A549 treated with CpdA at 1 μM for 4 hours (cell line): ENCODE data around the gene TTC7B. TPM values are rescaled to one million over a fixed set of nuclear protein-coding genes. Genes with fewer than 3 reads are reported as not detected.

Experiments
- total RNA-seq: library from RNA; stranded (reverse); fragments of 200-300 nt; extraction: Qiagen RNA extraction; gene quantifications from 5 replicates; pipeline ENCODE4 v1.2.3, GENCODE V29; 2022; ENCODE audit warnings: low read depth

Gene TTC7B, protein sequence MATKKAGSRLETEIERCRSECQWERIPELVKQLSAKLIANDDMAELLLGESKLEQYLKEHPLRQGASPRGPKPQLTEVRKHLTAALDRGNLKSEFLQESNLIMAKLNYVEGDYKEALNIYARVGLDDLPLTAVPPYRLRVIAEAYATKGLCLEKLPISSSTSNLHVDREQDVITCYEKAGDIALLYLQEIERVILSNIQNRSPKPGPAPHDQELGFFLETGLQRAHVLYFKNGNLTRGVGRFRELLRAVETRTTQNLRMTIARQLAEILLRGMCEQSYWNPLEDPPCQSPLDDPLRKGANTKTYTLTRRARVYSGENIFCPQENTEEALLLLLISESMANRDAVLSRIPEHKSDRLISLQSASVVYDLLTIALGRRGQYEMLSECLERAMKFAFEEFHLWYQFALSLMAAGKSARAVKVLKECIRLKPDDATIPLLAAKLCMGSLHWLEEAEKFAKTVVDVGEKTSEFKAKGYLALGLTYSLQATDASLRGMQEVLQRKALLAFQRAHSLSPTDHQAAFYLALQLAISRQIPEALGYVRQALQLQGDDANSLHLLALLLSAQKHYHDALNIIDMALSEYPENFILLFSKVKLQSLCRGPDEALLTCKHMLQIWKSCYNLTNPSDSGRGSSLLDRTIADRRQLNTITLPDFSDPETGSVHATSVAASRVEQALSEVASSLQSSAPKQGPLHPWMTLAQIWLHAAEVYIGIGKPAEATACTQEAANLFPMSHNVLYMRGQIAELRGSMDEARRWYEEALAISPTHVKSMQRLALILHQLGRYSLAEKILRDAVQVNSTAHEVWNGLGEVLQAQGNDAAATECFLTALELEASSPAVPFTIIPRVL
- 16.8 to 24.2 TPM (median 22.0 TPM) in 5 replicates for total RNA-seq

DNA sequence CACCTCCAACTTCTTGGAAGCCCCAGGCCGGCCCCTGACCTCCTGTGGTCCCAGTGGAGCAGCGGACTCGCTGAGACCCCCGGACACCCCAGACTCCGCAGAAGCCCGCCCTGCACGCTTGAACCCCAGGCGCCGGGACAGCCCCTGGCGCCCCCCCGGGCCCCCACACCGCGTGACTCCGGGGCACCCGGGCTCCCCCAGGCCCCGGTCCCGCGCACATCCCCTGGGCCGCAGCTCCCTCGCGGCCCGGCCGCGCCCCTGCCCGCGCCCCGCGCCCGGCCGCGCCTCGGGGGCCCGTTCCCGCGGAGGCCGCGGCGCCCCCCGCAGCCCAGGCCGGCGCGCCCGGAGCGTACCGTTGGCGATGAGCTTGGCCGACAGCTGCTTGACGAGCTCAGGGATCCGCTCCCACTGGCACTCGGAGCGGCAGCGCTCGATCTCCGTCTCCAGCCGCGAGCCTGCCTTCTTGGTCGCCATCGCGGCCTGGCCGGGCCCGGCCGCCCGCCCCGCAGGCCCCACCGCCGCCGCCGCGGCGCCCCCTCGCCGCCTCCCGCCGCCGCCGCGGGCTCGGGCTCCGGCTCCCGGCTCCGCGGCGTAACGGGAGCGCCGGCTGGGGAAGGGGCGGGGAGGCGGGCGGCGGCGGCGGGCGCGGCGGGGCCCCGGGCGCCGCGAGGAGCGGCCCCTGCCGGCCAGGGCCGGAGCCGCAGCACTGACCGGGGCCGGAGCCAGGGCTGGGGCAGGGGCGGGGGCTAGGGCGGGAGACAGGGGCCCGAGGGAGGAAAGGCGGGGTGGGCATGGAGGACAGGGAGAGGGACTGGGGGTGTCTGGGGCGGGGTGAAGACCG, at the start of gene TTC7B:
Gene TTC7B, minus strand, starts transcription at position 609 of the 841 bp plus-strand sequence. Its CDS starts 135 bp downstream, at position 474.

Other genes starting within 250 kb of the TTC7B start
- 2.2 to 4.5 TPM (median 3.3 TPM) in 5 replicates for gene RPS6KA5, start 244.2 kb upstream of the TTC7B start, total RNA-seq